Mammary epithelial cell (primary cell): ENCODE data around the gene ZNF79.

Experiments used
- EZH2 ChIP-seq: IDR thresholded peaks from 2 replicates; pipeline ENCODE4 v1.6.1; 2012; ENCODE audit warnings: low read length, inconsistent platforms, borderline replicate concordance
- TF ChIP-seq, protein P1 (sequence below), 2 donors: IDR thresholded peaks in 1 of 2; conservative IDR thresholded peaks in 1 of 2; 2 replicates each; pipeline ENCODE4 v1.5.1; 2011 to 2012; ENCODE audit warnings: inconsistent platforms in 2 of 2, low read length in 2 of 2, mild to moderate bottlenecking in 2 of 2, control low read depth in 1 of 2, low read depth in 1 of 2; ENCODE audit not compliant: insufficient read depth in 1 of 2; ENCODE audit errors: extremely low read depth in 1 of 2

DNA sequence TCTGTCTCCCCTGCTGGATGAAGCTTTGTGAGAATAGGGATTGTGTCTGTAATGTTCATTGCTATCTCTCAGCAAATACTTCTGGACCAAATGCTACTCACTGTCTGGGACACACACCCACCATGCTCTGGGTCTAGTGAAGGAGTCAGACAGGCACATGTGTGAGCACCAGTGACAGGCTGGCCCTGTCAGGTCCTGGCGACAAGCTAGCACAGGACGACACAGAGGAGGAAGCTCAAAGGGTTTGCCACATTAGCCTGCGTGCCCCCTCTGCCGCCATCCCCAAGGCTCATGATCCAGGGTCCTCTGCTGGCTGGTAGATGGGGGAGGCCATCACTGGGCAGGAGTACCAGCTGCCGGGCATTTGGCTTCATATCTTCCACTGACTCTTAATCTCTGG, 50.4 kb downstream of the ZNF79 start:
- TF ChIP-seq, protein P1, sequence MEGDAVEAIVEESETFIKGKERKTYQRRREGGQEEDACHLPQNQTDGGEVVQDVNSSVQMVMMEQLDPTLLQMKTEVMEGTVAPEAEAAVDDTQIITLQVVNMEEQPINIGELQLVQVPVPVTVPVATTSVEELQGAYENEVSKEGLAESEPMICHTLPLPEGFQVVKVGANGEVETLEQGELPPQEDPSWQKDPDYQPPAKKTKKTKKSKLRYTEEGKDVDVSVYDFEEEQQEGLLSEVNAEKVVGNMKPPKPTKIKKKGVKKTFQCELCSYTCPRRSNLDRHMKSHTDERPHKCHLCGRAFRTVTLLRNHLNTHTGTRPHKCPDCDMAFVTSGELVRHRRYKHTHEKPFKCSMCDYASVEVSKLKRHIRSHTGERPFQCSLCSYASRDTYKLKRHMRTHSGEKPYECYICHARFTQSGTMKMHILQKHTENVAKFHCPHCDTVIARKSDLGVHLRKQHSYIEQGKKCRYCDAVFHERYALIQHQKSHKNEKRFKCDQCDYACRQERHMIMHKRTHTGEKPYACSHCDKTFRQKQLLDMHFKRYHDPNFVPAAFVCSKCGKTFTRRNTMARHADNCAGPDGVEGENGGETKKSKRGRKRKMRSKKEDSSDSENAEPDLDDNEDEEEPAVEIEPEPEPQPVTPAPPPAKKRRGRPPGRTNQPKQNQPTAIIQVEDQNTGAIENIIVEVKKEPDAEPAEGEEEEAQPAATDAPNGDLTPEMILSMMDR (conservative IDR thresholded peaks at IDR 0.05 in 1 of 2, IDR thresholded peaks at IDR 0.05 in 1 of 2; ENCODE audit: extremely low read depth in 1 of 2, insufficient read depth in 1 of 2, low read depth in 1 of 2, low read length in 2 of 2): no peak
- TF ChIP-seq EZH2: no peak
